Tibial nerve (tissue), 4 donors: ENCODE results near the gene PON3.

Experiments used
- CTCF ChIP-seq, 5 experiments: fragments of 200-600 bp in 3 of 5; fragments of 450-650 bp in 2 of 5; sonication (generic) in 3 of 5; IDR thresholded peaks; one replicate each; pipeline ENCODE4 v1.5.1; 2016 to 2019; ENCODE audit warnings: antibody characterized with exemption in 5 of 5, mild to moderate bottlenecking in 3 of 5, moderate library complexity in 2 of 5
- EP300 ChIP-seq, 2 donors: sonication (generic); formaldehyde crosslinking; IDR thresholded peaks; one replicate each; pipeline ENCODE4 v1.6.1; 2017; ENCODE audit warnings: antibody characterized with exemption in 2 of 2, mild to moderate bottlenecking in 1 of 2

- TF ChIP-seq CTCF (IDR thresholded peaks at IDR 0.05) (no peak), EP300 (IDR thresholded peaks at IDR 0.05) (no peak)
Measured at GRCh38 chr7:95330961-95331337, 65.2 kb downstream of the PON3 start.
